Measurements from ENCODE around the gene KIF21A. TPM values are rescaled to one million over a fixed set of nuclear protein-coding genes. Genes with fewer than 3 reads are reported as not detected.
"Not testable (repeated sequence)": the region's sequence is repeated elsewhere in the genome, so short reads cannot be mapped to it uniquely, and the experiment has no call there.

KIF21A gene
- total and polyA plus RNA-seq, 2 of the 13 experiments (the other 11 are each of a cell fraction or from before 2014, with no cell fraction given): 20.6 to 39.7 TPM

DNA sequence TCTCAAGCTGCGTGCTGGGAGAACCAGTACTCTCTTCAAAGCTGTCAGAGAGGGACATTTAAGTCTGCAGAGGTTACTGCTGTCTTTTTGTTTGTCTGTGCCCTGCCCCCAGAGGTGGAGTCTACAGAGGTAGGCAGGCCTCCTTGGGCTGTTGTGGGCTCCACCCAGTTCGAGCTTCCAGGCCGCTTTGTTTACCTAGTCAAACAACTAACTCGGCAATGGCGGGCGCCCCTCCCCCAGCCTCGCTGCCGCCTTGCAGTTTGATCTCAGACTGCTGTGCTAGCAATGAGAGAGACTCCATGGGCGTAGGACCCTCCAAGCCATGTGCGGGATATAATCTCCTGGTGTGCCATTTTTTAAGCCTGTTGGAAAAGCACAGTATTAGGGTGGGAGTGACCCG is 32.2 kb upstream of the KIF21A start:
- H4K20me1 ChIP-seq (ENCODE audit: insufficient read depth, low read length); FAIRE-seq; H3K4me1 ChIP-seq (ENCODE audit: insufficient read depth, low read length); in situ Hi-C loops (cut with HindIII; ENCODE audit: extremely low pct_ligation_motif_present, low pct_unique_long_range_greater_than_20kb); H2AFZ ChIP-seq (ENCODE audit: low read length); H3K9ac ChIP-seq (ENCODE audit: insufficient read depth, low read depth, low read length); H3K79me2 ChIP-seq (ENCODE audit: insufficient read depth, low read length); ATAC-seq; H3K36me3 ChIP-seq (replicated peaks in 1 of 2; ENCODE audit: control insufficient read depth in 1 of 2, insufficient read depth in 2 of 2, low read length in 2 of 2); H3K27me3 ChIP-seq (ENCODE audit: control insufficient read depth in 1 of 2, insufficient read depth in 2 of 2, low read length in 2 of 2); H3K27ac ChIP-seq (ENCODE audit: extremely low read length, insufficient read depth, low read length); CTCF ChIA-PET (ENCODE audit: low intra/inter-chr PET ratio, low total read pairs); H3K9me3 ChIP-seq (ENCODE audit: low read length); BruUV-seq (replicated peaks); TF ChIP-seq FOXA1, FOXP1 (IDR thresholded peaks at IDR 0.05): not testable (repeated sequence)
- Histone ChIP-seq H3K4me2 (ENCODE audit: low read depth, low read length) (peak overlapping the region; percentile 62), H3K4me3 (replicated peaks in 1 of 3; ENCODE audit: insufficient read depth in 1 of 3, low read depth in 2 of 3, low read length in 3 of 3) (peak overlapping the region in 2 of 3 experiments; percentile 40 to 54; a peak in 4 of 6 replicates)
- POLR2A ChIA-PET: interaction anchor here (1.7 kb wide), 1 partner anchor 32 kb away, joined by 4 read pairs; no protein-coding TSS in a partner anchor
- intact Hi-C loops (cut with micrococcal nuclease; ENCODE audit: unreplicated experiment): loop anchor here (2.0 kb wide), 1 partner anchor 32 kb away; the partner anchor contains the start of gene KIF21A
- WGBS (ENCODE audit: low lambda C conversion rate): no CpG with 5 or more reads among the region's 11 CpGs
- peak; percentile 35 for DNase-seq (ENCODE audit: low spot score)
- TF ChIP-seq, protein P1, sequence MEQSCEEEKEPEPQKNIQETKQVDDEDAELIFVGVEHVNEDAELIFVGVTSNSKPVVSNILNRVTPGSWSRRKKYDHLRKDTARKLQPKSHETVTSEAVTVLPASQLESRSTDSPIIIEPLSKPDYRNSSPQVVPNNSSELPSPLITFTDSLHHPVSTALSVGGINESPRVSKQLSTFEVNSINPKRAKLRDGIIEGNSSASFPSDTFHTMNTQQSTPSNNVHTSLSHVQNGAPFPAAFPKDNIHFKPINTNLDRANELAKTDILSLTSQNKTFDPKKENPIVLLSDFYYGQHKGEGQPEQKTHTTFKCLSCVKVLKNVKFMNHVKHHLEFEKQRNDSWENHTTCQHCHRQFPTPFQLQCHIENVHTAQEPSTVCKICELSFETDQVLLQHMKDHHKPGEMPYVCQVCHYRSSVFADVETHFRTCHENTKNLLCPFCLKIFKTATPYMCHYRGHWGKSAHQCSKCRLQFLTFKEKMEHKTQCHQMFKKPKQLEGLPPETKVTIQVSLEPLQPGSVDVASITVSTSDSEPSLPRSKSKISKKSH (CRISPR knock-in tag; IDR thresholded peaks at IDR 0.05; ENCODE audit: borderline replicate concordance): 0 out of 2 replicates have a peak, but pooled peaks have one; percentile 40
- TF ChIP-seq SAP130 (CRISPR knock-in tag; IDR thresholded peaks at IDR 0.05; ENCODE audit: low read depth) (0 out of 2 replicates have a peak, but pooled peaks have one; percentile 16), ZNF281 (CRISPR knock-in tag; IDR thresholded peaks at IDR 0.05; ENCODE audit: borderline replicate concordance) (peak; percentile 89), YY1 (IDR thresholded peaks at IDR 0.05; ENCODE audit: insufficient read depth, insufficient replicate concordance, low read depth, low read length) (peak; percentile 46), FOXA3 (CRISPR knock-in tag; IDR thresholded peaks at IDR 0.05) (peak; percentile 83), POGZ (CRISPR knock-in tag; IDR thresholded peaks at IDR 0.05) (0 out of 2 replicates have a peak, but pooled peaks have one; percentile 21), FOXA1 (CRISPR knock-in tag; IDR thresholded peaks at IDR 0.05) (peak; percentile 85), NFKB2 (CRISPR knock-in tag; IDR thresholded peaks at IDR 0.05; ENCODE audit: borderline replicate concordance) (peak; percentile 24; the same call in 1 of the 2 replicates), HOXA3 (CRISPR knock-in tag; IDR thresholded peaks at IDR 0.05) (0 out of 2 replicates have a peak, but pooled peaks have one; percentile 26), MTA1 (CRISPR knock-in tag; IDR thresholded peaks at IDR 0.05; ENCODE audit: borderline replicate concordance) (0 out of 2 replicates have a peak, but pooled peaks have one; percentile 30), FOXP4 (CRISPR knock-in tag; IDR thresholded peaks at IDR 0.05) (peak; percentile 57), FOXP1 (CRISPR knock-in tag; IDR thresholded peaks at IDR 0.05) (peak; percentile 63; the same call in 1 of the 2 replicates)
- TF ChIP-seq, protein P2, sequence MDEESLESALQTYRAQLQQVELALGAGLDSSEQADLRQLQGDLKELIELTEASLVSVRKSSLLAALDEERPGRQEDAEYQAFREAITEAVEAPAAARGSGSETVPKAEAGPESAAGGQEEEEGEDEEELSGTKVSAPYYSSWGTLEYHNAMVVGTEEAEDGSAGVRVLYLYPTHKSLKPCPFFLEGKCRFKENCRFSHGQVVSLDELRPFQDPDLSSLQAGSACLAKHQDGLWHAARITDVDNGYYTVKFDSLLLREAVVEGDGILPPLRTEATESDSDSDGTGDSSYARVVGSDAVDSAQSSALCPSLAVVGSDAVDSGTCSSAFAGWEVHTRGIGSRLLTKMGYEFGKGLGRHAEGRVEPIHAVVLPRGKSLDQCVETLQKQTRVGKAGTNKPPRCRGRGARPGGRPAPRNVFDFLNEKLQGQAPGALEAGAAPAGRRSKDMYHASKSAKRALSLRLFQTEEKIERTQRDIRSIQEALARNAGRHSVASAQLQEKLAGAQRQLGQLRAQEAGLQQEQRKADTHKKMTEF (CRISPR knock-in tag; IDR thresholded peaks at IDR 0.05): peak; percentile 21; the same call in 1 of the 2 replicates
